ENCODE measurements around the gene SMIM44.

DNA sequence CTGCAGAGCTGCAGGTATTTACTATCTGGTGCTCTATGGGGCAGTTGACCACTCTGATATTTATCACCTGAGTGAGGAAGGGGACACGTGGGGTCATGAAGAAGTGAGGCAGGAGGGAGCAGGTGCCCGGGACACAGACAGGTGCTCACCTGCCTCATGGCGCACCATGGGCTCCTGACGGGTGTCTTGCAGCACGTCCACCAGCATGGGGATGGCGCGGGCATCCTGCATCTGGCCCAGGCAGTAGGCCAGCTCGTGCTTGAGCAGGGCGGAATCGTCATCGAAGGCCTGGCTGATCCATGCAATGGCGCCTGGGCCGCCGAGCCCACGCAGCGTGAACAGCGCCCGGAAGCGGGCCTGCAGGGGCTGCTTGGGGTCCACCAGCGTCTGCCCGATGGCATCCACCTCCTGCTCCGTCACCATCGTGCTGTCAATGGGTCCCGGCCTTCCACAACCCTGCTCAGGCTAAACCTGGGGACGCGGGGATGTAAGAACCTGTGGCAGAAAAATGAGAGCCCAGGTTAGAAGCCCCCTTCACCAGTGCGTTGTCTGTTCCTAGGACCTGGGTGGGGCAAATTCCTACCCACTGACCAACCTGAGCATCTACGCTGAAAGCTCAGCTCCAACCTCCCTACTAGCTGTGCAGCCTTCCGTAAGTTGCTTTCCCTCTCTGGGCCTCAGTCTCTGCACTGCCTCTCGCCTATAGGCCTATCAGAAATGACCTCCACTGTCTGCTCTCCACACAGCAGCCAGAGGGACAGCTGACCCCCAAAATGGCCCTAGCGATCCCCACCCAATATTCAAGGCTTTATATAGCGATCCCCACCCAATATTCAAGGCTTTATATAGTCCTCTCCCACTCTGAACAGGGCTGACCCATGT, 13.4 kb upstream of the SMIM44 start:
- no peak for TF ChIP-seq CTCF (IDR thresholded peaks at IDR 0.05 in 8 of 11, conservative IDR thresholded peaks at IDR 0.05 in 3 of 11)
- TF ChIP-seq POLR2A (IDR thresholded peaks at IDR 0.05), result no peak
